Transverse colon (tissue), 4 donors: Measurements from ENCODE around the gene IRGQ. TPM values are rescaled to one million over a fixed set of nuclear protein-coding genes. Genes with fewer than 3 reads are reported as not detected.
"Not testable (repeated sequence)": the region's sequence is repeated elsewhere in the genome, so short reads cannot be mapped to it uniquely, and the experiment has no call there.

ENCODE experiments used
- DNase-seq: peaks from one replicate; pipeline ENCODE4 v3.0.0-alpha.2; 2019
- H3K27ac ChIP-seq, 4 donors: fragments of 200-600 bp; sonication (generic); 2 replicates each; pipeline ENCODE4 v1.5.1; 2016 to 2018; ENCODE audit warnings: inconsistent platforms in 4 of 4
- H3K27me3 ChIP-seq: fragments of 200-600 bp; sonication (generic); 2 replicates; pipeline ENCODE4 v1.5.1; 2017; ENCODE audit warnings: inconsistent platforms
- H3K36me3 ChIP-seq, 4 donors: fragments of 200-600 bp; sonication (generic); 2 replicates each; pipeline ENCODE4 v1.5.1; 2017 to 2019; ENCODE audit warnings: inconsistent platforms in 4 of 4
- H3K4me1 ChIP-seq, 4 donors: fragments of 200-600 bp; sonication (generic); 2 replicates each; pipeline ENCODE4 v1.5.1; 2017 to 2020; ENCODE audit warnings: inconsistent platforms in 4 of 4
- H3K4me3 ChIP-seq, 4 donors: fragments of 200-600 bp; sonication (generic); 1 replicate in 1 of 4; 2 replicates in 3 of 4; pipeline versions ENCODE4 v1.5.1 to v1.6.1; 2017 to 2019; ENCODE audit warnings: inconsistent platforms in 4 of 4
- H3K9me3 ChIP-seq, 2 donors: fragments of 200-600 bp; sonication (generic); 2 replicates each; pipeline ENCODE4 v1.5.1; 2017 to 2019; ENCODE audit warnings: inconsistent platforms in 2 of 2
- CTCF ChIP-seq, 5 experiments: fragments of 200-600 bp in 3 of 5; fragments of 450-650 bp in 2 of 5; sonication (generic) in 3 of 5; IDR thresholded peaks; 1 replicate in 2 of 5; 2 replicates in 3 of 5; pipeline ENCODE4 v1.5.1; 2016 to 2017; ENCODE audit warnings: antibody characterized with exemption in 5 of 5, inconsistent platforms in 3 of 5, mild to moderate bottlenecking in 2 of 5, moderate library complexity in 1 of 5
- EP300 ChIP-seq: sonication (generic); formaldehyde crosslinking; IDR thresholded peaks from one replicate; pipeline ENCODE4 v1.6.1; 2017; ENCODE audit warnings: antibody characterized with exemption, low read depth
- POLR2A ChIP-seq: fragments of 450-650 bp; IDR thresholded peaks from one replicate; pipeline ENCODE4 v1.6.1; 2016; ENCODE audit warnings: antibody characterized with exemption, mild to moderate bottlenecking, moderate library complexity
- POLR2AphosphoS5 ChIP-seq, 3 donors: sonication (generic); formaldehyde crosslinking; IDR thresholded peaks; one replicate each; pipeline ENCODE4 v1.6.1; 2016; ENCODE audit warnings: antibody characterized with exemption in 3 of 3
- WGBS, 2 donors: methylation state at CpG; one replicate each; pipeline ENCODE4 v1.1.5; 2018; ENCODE audit warnings: low coverage in 1 of 2; 5-methylcytosine and 5-hydroxymethylcytosine counted together
- in situ Hi-C, 4 donors: fragments of 200-750 bp; cut with MboI; loops; one replicate each; pipeline versions ENCODE4 v1.15.0 to v1.15.1; 2017; ENCODE audit warnings: low sequenced_read_pairs in 3 of 4, low pct_ligation_motif_present in 1 of 4, low pct_unique_long_range_greater_than_20kb in 1 of 4
- intact Hi-C: fragments of 100-400 bp; cut with DNase I; formaldehyde crosslinking; loops from one replicate; pipeline ENCODE4 v1.15.1; 2023; ENCODE audit warnings: low total_unique reads
- total RNA-seq, 4 donors: library from RNA; depleted of rRNA; stranded (reverse); fragments of >200 nt; gene quantifications; one replicate each; pipeline ENCODE4 v1.1.0, GENCODE V29; 2016

IRGQ gene
- total RNA-seq, 4 donors from 2014 or later, result 15.7 to 32.5 (median 24.7) TPM

- Histone ChIP-seq H3K9me3 (no peaks in the 10 kb centered on the region), H3K27ac (no peak overlapping the region), H3K36me3 (peaks cover 0 to 40% (median 13%) of the 10 kb centered on the region in 4 donors), H3K4me1 (no peaks in the 10 kb centered on the region), H3K4me3 (no peak overlapping the region), H3K27me3 (no peaks in the 10 kb centered on the region)
- 67 to 87% methylated on average over 2 to 21 of the region's 23 CpGs for WGBS, 2 donors
- no peak for TF ChIP-seq POLR2AphosphoS5 (IDR thresholded peaks at IDR 0.05)
- no peak for TF ChIP-seq POLR2A
- TF ChIP-seq CTCF (IDR thresholded peaks at IDR 0.05), result no peak
- TF ChIP-seq EP300, result no peak
- no peak for DNase-seq
- in situ Hi-C loops, result loop anchor here in 1 of 4 donors (10.0 kb wide), 1 partner anchor 93 kb away; no protein-coding TSS in a partner anchor
- intact Hi-C loops, result no loop called here
These were observed 44.3 kb downstream of the IRGQ start for GRCh38 chr19:43551399-43552197.

- no peaks in the 10 kb centered on the region for H3K4me1 ChIP-seq
- 85 to 86% methylated on average over 2 of the region's 2 CpGs for WGBS, 2 donors
These were observed 47.2 kb downstream of the IRGQ start for GRCh38 chr19:43548706-43549105.

GRCh38 chr19:43547926-43548325, 48.0 kb downstream of the IRGQ start:
- H3K27me3 ChIP-seq, DNase-seq, H3K9me3 ChIP-seq, in situ Hi-C loops, H3K27ac ChIP-seq, intact Hi-C loops, H3K4me1 ChIP-seq, H3K4me3 ChIP-seq: not testable (repeated sequence)
- WGBS, 2 donors, result 91% methylated on average over 18 of the region's 24 CpGs; no CpG with 5 or more reads in 1 of the 2 donors
- peaks cover 0 to 33% (median 11%) of the 10 kb centered on the region in 4 donors for H3K36me3 ChIP-seq

More at GRCh38 chr19:43548706-43549105, 47.2 kb downstream of the IRGQ start:
- TF ChIP-seq POLR2AphosphoS5 (IDR thresholded peaks at IDR 0.05), result no peak
- no peak for TF ChIP-seq POLR2A
- TF ChIP-seq EP300, result no peak
- no peak for TF ChIP-seq CTCF (IDR thresholded peaks at IDR 0.05)
- peaks cover 0 to 32% (median 13%) of the 10 kb centered on the region in 4 donors for H3K36me3 ChIP-seq
- in situ Hi-C loops (no loop called here), intact Hi-C loops (no loop called here)
- no peaks in the 10 kb centered on the region for H3K27me3 ChIP-seq
- H3K27ac ChIP-seq, result no peak overlapping the region
- H3K4me3 ChIP-seq, result no peak overlapping the region
- H3K9me3 ChIP-seq, result no peaks in the 10 kb centered on the region
- DNase-seq, result no peak

GRCh38 chr19:43546581-43546980, 49.4 kb downstream of the IRGQ start:
- Histone ChIP-seq H3K27me3 (no peaks in the 10 kb centered on the region), H3K4me1 (no peaks in the 10 kb centered on the region), H3K36me3 (peaks cover 0 to 31% (median 6%) of the 10 kb centered on the region in 4 donors), H3K9me3 (no peaks in the 10 kb centered on the region), H3K27ac (no peak overlapping the region), H3K4me3 (no peak overlapping the region)
- intact Hi-C loops, result no loop called here
- no peak for DNase-seq
- in situ Hi-C loops, result no loop called here
- 89% methylated on average over 3 of the region's 3 CpGs; no CpG with 5 or more reads in 1 of the 2 donors for WGBS, 2 donors
- TF ChIP-seq POLR2A (no peak), CTCF (IDR thresholded peaks at IDR 0.05) (no peak), EP300 (no peak), POLR2AphosphoS5 (IDR thresholded peaks at IDR 0.05) (no peak)
